Mucosa of descending colon (tissue), 3 donors: ENCODE results near the gene WBP1L. TPM values are rescaled to one million over a fixed set of nuclear protein-coding genes. Genes with fewer than 3 reads are reported as not detected.

Experiments used
- ATAC-seq: fragments of 200-7000 bp; cut with Tn5 transposase; one replicate; pipeline ENCODE4 v1.9.1; 2020; ENCODE audit warnings: mild to moderate bottlenecking, moderate library complexity
- DNase-seq, 3 donors: peaks; one replicate each; pipeline ENCODE4 v3.0.0-alpha.2; 2020
- H3K36me3 ChIP-seq: fragments of 200-600 bp; one replicate; pipeline ENCODE4 v1.8.0; 2021; ENCODE audit warnings: low read depth, mild to moderate bottlenecking
- H3K4me1 ChIP-seq: fragments of 200-600 bp; one replicate; pipeline ENCODE4 v1.8.0; 2021; ENCODE audit warnings: low read depth, mild to moderate bottlenecking
- H3K4me3 ChIP-seq: fragments of 200-600 bp; one replicate; pipeline ENCODE4 v1.8.0; 2021; ENCODE audit warnings: mild to moderate bottlenecking
- H3K9me3 ChIP-seq: fragments of 200-600 bp; one replicate; pipeline ENCODE4 v1.8.0; 2021; ENCODE audit warnings: mild to moderate bottlenecking
- intact Hi-C, 2 donors: fragments of 100-400 bp; cut with DNase I in 1 of 2; cut with micrococcal nuclease in 1 of 2; formaldehyde crosslinking; loops; one replicate each; pipeline versions ENCODE4 v1.11.0 to v1.11.1; 2022; cut with DNase I, micrococcal nuclease
- total RNA-seq, 3 donors: library from RNA; stranded (reverse); fragmentation: NEBNext Ultra II Directional in 2 of 3; extraction: Animal tissue kit (Norgen Biotek cat#: 25700) in 2 of 3; gene quantifications; one replicate each; pipeline versions ENCODE4 v1.2.1 to v1.2.4, GENCODE V29; 2021 to 2023
- TF ChIP-seq, protein P1 (sequence below): fragments of 200-600 bp; IDR thresholded peaks from one replicate; pipeline ENCODE4 v1.8.0; 2022; ENCODE audit warnings: antibody characterized with exemption, mild to moderate bottlenecking
- donor health status: DM: no; HTN: no; CAD: no; lungs with moderate emphysema.
- donor health status: DM: no; HTN: no; CAD: no.
- donor health status: DM: no; HTN: yes; CAD: no.

The WBP1L gene
- total RNA-seq, 3 donors from 2014 or later = 38.9 to 61.3 (median 51.0) TPM

DNA sequence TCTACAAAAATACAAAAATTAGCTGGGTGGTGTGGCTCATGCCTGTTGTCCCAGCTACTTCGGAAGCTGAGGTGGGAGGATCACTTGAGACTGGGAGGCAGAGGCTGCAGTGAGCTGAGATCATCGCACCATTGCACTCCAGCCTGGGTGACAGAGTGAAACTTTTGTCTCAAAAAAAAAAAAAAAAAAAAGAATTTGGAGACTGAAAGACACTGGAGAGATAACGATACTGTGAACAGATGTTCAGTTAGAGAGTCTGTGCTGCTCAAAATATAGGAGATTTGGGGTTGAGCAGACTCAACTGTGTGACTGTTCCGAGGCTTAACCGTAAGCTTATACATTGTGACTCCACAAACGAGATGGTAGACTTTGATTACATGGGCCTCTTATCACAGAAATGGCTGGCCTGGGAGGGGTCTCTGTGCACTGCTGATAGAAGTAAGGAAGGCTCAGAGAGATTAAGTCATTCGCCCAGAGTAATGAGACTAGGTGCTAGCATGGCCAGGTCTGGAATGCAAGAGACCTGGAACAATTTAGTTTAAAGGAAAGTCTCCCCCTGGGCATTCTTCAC is 19.4 kb downstream of the WBP1L start:
- intact Hi-C loops = no loop called here
- Histone ChIP-seq H3K4me1 (no peaks in the 10 kb centered on the region), H3K4me3 (no peak overlapping the region), H3K36me3 (no peaks in the 10 kb centered on the region), H3K9me3 (no peaks in the 10 kb centered on the region)
- ATAC-seq = no peak
- TF ChIP-seq, protein P1, sequence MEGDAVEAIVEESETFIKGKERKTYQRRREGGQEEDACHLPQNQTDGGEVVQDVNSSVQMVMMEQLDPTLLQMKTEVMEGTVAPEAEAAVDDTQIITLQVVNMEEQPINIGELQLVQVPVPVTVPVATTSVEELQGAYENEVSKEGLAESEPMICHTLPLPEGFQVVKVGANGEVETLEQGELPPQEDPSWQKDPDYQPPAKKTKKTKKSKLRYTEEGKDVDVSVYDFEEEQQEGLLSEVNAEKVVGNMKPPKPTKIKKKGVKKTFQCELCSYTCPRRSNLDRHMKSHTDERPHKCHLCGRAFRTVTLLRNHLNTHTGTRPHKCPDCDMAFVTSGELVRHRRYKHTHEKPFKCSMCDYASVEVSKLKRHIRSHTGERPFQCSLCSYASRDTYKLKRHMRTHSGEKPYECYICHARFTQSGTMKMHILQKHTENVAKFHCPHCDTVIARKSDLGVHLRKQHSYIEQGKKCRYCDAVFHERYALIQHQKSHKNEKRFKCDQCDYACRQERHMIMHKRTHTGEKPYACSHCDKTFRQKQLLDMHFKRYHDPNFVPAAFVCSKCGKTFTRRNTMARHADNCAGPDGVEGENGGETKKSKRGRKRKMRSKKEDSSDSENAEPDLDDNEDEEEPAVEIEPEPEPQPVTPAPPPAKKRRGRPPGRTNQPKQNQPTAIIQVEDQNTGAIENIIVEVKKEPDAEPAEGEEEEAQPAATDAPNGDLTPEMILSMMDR = no peak
- DNase-seq = no peak

DNA sequence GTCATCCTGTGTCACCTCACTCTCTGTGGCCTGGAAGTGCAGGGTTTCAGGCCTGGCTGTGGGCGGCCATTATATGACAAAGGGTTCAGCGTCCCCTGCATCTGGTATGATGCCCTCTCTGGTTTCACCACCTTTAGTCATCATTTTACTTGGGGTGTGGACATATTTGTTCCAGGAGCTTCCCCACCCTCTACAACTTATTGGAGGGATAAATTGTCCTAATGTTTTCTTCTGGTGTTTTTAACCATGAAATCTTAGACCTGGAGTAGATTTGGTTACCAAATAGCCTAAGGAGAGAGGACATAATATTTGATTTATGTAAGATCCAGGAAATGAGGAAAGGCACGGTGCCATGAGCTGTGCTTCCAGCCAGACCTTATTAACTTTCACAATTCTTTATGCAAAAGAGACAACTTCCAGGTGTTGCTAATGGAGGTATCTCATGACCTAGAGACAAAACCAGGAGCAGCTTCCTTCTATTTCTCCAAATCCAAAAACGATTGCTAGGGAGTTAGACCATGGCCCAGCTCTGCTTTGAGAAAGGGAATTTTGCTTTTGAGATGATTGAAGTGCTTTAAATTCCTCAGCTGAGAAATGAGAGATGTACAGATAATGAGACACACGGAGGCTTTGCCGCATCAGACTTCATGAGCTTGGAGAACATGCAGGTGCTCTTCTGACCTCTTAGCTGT is 20.9 kb downstream of the WBP1L start:
- TF ChIP-seq, protein P1 = no peak
- Histone ChIP-seq H3K9me3 (no peaks in the 10 kb centered on the region), H3K36me3 (no peaks in the 10 kb centered on the region), H3K4me3 (no peak overlapping the region), H3K4me1 (no peaks in the 10 kb centered on the region)
- intact Hi-C loops = no loop called here
- DNase-seq (no peak), ATAC-seq (no peak)

DNA sequence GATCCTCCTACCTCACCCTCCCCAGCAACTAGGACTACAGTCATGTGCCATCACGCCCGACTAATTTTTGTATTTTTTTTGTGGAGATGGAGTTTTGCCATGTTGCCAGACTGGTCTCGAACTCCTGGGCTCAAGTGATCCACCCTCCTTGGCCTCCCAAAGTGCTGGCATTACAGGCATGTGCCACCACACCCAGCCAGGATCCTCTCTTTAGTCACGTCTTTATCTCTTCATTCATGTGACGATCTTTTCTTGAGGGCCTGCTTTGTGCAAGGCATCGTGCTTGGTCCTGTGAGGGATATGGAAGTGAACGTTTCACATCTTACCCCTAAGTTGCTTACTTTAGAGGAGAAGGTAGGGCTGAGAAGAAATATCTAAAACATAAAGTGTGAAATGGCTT is 21.6 kb downstream of the WBP1L start:
- H3K4me1 ChIP-seq = no peaks in the 10 kb centered on the region
- H3K36me3 ChIP-seq = no peaks in the 10 kb centered on the region
- ATAC-seq (no peak), DNase-seq (no peak)
- H3K4me3 ChIP-seq = no peak overlapping the region
- intact Hi-C loops = no loop called here
- TF ChIP-seq, protein P1 = no peak
- no peaks in the 10 kb centered on the region for H3K9me3 ChIP-seq

DNA sequence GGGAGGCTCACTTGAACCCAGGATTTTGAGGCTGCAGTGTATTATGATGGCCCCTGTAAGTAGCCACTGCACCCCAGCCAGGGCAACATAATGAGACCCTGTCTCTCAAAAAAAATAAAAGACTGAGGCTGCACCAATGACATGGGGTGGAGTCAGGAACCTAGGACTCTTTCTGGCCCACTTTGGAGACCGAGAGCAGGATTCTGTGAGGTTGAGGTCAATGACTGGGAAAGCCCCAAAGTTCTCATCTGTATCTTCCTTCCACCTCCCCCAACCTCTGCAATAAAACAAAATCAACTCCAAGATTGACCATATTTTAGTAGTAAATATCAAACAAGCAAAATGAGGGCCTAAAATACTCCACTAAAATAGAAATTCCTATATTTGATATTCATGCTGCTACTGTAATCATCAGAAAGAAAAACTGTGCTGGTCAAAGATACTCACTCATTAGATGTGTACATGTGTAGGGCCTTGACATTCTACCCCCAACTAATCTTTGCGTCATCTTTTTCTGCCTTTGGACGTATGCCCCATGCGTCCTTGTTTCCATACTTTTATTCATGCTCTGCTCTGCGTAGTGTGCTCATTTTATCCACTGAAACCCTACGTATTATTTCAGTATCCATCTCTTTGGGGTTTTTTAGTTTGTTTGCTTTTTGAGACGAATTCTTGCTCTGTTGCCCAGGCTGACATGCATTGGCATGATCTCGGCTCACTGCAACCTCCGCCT is 23.8 kb downstream of the WBP1L start:
- Histone ChIP-seq H3K36me3 (no peaks in the 10 kb centered on the region), H3K9me3 (no peaks in the 10 kb centered on the region), H3K4me1 (no peaks in the 10 kb centered on the region), H3K4me3 (no peak overlapping the region)
- intact Hi-C loops = no loop called here
- TF ChIP-seq, protein P1 = no peak
- no peak for DNase-seq
- ATAC-seq = no peak

DNA sequence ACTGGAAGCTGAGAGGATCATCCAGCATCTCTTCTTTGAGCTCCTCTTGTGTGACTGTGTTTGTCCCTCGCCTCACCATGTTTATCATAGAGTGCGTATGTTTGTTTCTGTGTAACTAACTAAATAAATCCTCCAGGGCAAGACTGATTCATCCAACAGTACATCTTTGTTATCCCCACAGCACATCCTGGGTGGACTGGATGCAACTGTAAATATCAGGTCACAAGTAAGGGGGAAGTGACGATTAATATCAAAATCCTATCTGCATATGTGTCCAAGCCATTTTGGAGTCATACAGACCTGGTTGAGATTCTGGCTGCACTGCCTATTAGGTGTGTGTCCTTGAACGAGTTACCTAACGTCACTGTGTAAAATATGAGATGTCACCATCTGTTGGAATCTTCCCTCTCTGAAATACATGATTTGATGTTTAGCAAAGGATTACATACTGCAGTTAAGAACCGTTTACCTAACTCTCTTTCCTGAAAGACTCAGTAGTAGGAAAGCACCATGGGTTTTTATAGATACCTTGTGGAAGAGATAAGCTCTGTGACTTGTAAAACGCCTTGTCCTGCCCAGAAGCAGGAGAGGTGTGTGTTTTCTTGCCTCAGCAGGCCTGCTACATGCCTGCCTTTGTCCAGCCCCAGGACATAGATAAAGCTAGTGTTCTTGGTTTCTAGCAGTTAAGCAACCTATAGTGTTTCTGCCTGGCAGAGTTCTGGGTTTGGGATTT is 25.8 kb downstream of the WBP1L start:
- peak; percentile 60 for ATAC-seq
- H3K4me1 ChIP-seq = peaks cover 2% of the 10 kb centered on the region

More for the DNA sequence above, 25.8 kb downstream of the WBP1L start:
- no peaks in the 10 kb centered on the region for H3K36me3 ChIP-seq
- H3K4me3 ChIP-seq = no peak overlapping the region
- no peak for DNase-seq
- H3K9me3 ChIP-seq = no peaks in the 10 kb centered on the region
- intact Hi-C loops = no loop called here
- TF ChIP-seq, protein P1 = no peak
